ENCODE results near the gene DAB2IP. TPM values are rescaled to one million over a fixed set of nuclear protein-coding genes. Genes with fewer than 3 reads are reported as not detected.
"Not testable (repeated sequence)": the region's sequence is repeated elsewhere in the genome, so short reads cannot be mapped to it uniquely, and the experiment has no call there.

DAB2IP gene
- total RNA-seq, 1 donor from 2014 or later, result 67.8 TPM

DNA sequence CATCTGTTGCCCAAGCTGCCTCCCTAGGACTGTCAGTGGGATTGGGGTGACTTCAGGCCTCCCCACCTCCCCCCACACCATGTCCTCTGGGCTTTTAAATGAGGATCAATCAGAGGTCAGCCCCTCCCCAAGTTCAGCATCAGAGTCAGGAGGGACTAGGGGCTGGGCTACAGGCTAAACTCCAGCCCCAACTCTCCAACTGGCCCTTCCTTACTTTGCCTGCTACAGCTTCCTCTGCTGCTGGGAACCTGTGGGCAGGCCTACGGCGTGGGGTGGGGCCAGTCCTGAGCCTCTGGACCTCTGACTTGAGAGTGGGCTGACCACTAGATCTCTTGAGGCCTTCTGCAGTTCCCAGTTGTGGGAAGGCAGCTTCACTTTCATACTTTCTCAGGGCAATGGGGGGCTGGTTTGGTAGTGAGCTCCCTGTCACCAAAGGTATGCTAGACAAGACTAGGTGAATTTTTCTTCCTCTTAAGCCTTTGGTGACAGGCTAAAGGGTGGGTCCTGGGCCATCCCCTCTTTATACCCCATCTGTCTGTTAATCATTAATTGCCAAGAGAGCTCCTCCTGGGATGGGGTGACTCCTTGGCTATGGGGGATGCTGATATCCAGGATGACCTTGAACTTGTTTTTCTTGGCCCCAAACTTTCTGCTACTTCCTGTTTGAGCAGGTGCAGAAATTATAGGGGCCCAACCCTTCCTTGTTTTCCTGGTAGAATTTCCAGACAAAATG lies 10.8 kb upstream of the DAB2IP start:
- Mint-ChIP-seq H3K27me3 (no peaks in the 10 kb centered on the region), H3K36me3 (ENCODE audit: insufficient read depth) (no peaks in the 10 kb centered on the region), H3K27ac (no peak overlapping the region), H3K4me3 (ENCODE audit: low read depth) (no peak overlapping the region), H3K4me1 (ENCODE audit: low read depth) (peaks cover 15% of the 10 kb centered on the region), H3K9me3 (ENCODE audit: low read depth) (no peaks in the 10 kb centered on the region)
- no peak for DNase-seq (ENCODE audit: low spot score, unreplicated experiment)
- TF ChIP-seq, protein P1, sequence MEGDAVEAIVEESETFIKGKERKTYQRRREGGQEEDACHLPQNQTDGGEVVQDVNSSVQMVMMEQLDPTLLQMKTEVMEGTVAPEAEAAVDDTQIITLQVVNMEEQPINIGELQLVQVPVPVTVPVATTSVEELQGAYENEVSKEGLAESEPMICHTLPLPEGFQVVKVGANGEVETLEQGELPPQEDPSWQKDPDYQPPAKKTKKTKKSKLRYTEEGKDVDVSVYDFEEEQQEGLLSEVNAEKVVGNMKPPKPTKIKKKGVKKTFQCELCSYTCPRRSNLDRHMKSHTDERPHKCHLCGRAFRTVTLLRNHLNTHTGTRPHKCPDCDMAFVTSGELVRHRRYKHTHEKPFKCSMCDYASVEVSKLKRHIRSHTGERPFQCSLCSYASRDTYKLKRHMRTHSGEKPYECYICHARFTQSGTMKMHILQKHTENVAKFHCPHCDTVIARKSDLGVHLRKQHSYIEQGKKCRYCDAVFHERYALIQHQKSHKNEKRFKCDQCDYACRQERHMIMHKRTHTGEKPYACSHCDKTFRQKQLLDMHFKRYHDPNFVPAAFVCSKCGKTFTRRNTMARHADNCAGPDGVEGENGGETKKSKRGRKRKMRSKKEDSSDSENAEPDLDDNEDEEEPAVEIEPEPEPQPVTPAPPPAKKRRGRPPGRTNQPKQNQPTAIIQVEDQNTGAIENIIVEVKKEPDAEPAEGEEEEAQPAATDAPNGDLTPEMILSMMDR (IDR thresholded peaks at IDR 0.05; ENCODE audit: unreplicated experiment), result no peak

- Mint-ChIP-seq H3K36me3 (ENCODE audit: insufficient read depth) (no peaks in the 10 kb centered on the region), H3K9me3 (ENCODE audit: low read depth) (no peaks in the 10 kb centered on the region), H3K4me1 (ENCODE audit: low read depth) (peaks cover 14% of the 10 kb centered on the region), H3K27me3 (no peaks in the 10 kb centered on the region), H3K4me3 (ENCODE audit: low read depth) (no peak overlapping the region), H3K27ac (no peak overlapping the region)
- TF ChIP-seq, protein P1 (IDR thresholded peaks at IDR 0.05; ENCODE audit: unreplicated experiment), result no peak
- no peak for DNase-seq (ENCODE audit: low spot score, unreplicated experiment)
These were observed 10.2 kb upstream of the DAB2IP start for GRCh38 chr9:121641224-121641611.

- DNase-seq (ENCODE audit: low spot score, unreplicated experiment), result no peak
- no peaks in the 10 kb centered on the region for H3K27me3 Mint-ChIP-seq
- no peaks in the 10 kb centered on the region for H3K36me3 Mint-ChIP-seq (ENCODE audit: insufficient read depth)
- TF ChIP-seq, protein P1 (IDR thresholded peaks at IDR 0.05; ENCODE audit: unreplicated experiment), result no peak
- no peaks in the 10 kb centered on the region for H3K9me3 Mint-ChIP-seq (ENCODE audit: low read depth)
- peaks cover 11% of the 10 kb centered on the region for H3K4me1 Mint-ChIP-seq (ENCODE audit: low read depth)
- H3K4me3 Mint-ChIP-seq (ENCODE audit: low read depth), result no peak overlapping the region
- no peak overlapping the region for H3K27ac Mint-ChIP-seq
These were observed 8.7 kb upstream of the DAB2IP start for GRCh38 chr9:121642758-121643157.

DNA sequence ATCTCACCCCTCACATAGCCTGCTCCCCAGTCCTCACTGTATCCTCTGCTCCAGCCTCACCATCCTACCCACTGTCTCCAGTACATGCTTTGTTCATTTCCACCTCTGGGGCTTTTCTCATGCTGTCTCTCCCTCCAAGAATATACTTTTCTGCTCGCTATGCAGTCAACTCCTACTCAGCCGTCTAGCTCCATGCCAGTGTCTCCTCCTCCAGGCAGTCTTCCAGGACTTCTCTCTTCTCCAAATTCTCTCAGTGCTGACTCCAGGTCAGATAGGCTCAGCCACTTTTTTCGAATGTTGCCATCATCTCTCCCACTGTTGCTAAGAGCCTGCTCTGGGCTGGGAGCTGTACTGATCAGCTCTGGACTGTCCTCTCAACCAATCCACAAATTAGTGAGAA lies 8.0 kb upstream of the DAB2IP start:
- TF ChIP-seq, protein P1 (IDR thresholded peaks at IDR 0.05; ENCODE audit: unreplicated experiment), result no peak
- no peak overlapping the region for H3K4me3 Mint-ChIP-seq (ENCODE audit: low read depth)
- peaks cover 7% of the 10 kb centered on the region for H3K4me1 Mint-ChIP-seq (ENCODE audit: low read depth)
- DNase-seq (ENCODE audit: low spot score, unreplicated experiment), result no peak
- H3K9me3 Mint-ChIP-seq (ENCODE audit: low read depth), result no peaks in the 10 kb centered on the region
- H3K27ac Mint-ChIP-seq, result no peak overlapping the region
- no peaks in the 10 kb centered on the region for H3K36me3 Mint-ChIP-seq (ENCODE audit: insufficient read depth)
- H3K27me3 Mint-ChIP-seq, result no peaks in the 10 kb centered on the region

DNA sequence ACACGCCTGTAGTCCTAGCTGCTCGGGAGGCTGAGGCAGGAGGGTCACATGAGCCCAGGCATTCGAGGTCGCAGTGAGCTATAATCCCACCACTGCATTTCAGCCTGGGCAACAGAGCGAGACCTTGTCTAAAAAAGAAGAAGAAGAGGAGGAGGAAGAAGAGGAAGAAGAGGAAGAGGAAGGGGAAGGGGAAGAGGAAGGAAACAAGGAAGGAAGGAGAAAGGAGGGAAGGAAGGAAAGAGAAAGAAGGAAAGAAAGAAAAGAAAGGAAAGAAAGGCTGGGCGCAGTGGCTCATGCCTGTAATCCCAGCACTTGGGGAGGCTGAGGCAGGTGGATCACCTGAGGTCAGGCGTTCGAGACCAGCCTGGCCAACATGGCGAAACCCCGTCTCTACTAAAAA lies 7.4 kb upstream of the DAB2IP start:
- not testable (repeated sequence) for H3K27me3 Mint-ChIP-seq; H3K4me3 Mint-ChIP-seq (ENCODE audit: low read depth); H3K27ac Mint-ChIP-seq; H3K9me3 Mint-ChIP-seq (ENCODE audit: low read depth); H3K36me3 Mint-ChIP-seq (ENCODE audit: insufficient read depth); DNase-seq (ENCODE audit: low spot score, unreplicated experiment)
- H3K4me1 Mint-ChIP-seq (ENCODE audit: low read depth), result peaks cover 12% of the 10 kb centered on the region

DNA sequence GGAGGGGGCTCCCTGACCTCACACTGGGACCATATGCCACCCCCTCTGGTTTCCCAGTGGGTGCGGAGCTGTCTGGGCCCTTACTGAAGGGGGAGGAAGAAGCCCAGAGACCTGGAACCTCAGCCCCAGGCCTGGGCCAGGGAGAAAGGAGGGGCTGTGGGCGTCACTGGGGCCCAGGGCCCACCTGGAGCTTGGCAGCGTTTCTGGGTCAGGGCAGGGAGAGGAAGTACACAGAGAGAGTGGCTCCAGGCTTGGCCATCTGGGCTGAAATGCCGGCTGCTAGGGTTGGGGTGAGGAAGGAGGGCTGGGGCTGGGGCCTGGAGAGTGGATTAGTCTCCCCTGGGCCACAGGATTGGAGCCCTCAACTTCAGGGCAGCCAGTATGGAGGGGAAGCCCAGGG lies 6.4 kb upstream of the DAB2IP start:
- TF ChIP-seq, protein P1 (IDR thresholded peaks at IDR 0.05; ENCODE audit: unreplicated experiment), result no peak
- no peaks in the 10 kb centered on the region for H3K27me3 Mint-ChIP-seq
- H3K27ac Mint-ChIP-seq, result peak overlapping the region; percentile 59
- no peaks in the 10 kb centered on the region for H3K9me3 Mint-ChIP-seq (ENCODE audit: low read depth)
- DNase-seq (ENCODE audit: low spot score, unreplicated experiment), result no peak
- no peaks in the 10 kb centered on the region for H3K36me3 Mint-ChIP-seq (ENCODE audit: insufficient read depth)
- H3K4me3 Mint-ChIP-seq (ENCODE audit: low read depth), result no peak overlapping the region
- peaks cover 17% of the 10 kb centered on the region for H3K4me1 Mint-ChIP-seq (ENCODE audit: low read depth)
